ENCODE measurements around the gene SF1.
A peak's percentile ranks its signal among the peaks of the same experiment; 100 is the strongest.

Gene SF1

DNA sequence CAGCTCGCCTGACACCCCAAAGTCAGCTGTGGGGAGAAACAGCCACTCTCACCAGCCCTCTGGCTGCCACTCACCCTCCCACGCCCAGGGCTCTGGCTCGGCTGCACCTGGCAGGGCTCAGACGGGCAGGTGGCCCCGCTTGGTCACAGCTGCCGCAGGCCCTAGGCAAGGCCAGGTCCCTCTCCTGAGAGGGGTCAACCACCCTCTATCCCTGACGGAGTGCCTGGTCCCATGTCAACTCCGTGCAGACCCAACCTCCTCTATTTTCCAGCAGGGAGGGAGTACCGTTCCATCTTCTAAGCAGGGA is 22.8 kb upstream of the SF1 start:
- DNase-seq = no peak

DNA sequence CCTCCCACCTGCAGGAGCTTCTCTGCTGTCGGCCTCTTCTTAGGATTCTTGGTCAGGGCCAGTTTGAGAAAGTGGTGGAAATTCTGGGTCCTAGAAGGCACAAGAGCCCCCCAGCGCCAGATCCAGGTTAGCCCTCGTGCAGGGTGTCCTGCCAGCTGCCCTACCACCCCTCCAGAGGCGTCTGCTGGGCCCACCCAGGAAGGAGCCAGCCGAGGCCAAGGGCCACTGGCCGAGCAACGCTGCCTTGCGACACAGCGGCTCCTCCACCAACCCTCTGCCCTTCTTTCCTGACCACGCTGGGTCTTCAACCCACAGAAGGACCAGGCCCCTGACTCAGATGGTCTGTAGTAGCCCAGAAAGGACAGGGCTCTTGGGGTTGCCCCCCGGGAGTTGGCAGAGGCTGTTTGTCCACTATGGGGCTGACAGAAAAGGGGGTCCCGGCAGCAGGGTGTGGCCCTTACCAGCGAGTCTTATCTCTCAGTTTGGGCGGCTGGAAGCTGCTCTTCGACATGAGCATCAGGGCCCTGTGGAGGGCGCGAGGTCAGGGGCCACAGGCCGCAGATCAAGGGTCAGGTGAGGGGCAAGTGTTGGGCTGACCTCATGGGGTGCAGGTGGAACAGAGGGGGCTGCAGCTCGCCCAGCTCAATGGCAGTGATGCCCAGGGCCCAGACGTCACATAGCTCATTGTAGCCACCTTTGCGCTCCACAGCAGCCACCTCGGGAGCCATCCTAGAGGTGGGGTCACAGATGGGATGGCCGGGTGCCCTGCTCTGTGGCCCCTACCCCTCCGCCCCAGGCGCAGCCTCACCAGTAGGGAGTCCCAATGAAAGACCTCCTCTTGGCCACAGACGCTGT is 22.2 kb upstream of the SF1 start:
- no peak for DNase-seq

DNA sequence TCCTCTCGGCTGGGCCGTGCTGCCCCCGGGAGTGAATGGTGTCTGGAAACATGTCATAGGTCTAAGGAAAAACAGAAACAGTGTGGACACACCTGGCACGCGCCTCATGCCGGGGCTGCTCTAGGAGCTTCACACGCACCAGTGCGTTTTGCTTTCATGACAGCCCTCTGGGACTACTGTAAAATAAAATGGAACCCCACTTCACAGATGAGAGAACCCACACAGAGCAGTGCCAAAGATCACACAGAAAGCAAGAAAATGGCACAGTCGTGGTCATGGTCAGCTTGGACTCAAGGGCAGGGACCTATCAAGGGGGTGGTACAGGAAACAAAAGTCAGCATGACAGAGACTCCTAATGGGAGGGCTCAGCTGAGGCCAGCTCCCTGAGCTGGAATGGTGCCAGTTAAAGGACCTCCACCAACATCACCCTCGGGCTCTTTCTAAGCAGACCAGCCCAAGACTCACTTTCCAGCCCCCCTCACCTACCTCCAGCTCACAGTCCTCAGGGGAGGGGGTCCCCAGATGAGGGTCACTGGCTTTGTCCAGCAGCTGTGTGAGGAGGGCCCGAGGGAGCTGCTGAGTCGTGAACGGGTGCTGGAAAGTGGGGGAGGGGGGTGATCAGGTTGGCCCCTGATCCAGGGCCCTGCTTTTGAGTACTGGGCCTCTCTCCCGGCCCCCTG is 21.4 kb upstream of the SF1 start:
- no peak for DNase-seq

DNA sequence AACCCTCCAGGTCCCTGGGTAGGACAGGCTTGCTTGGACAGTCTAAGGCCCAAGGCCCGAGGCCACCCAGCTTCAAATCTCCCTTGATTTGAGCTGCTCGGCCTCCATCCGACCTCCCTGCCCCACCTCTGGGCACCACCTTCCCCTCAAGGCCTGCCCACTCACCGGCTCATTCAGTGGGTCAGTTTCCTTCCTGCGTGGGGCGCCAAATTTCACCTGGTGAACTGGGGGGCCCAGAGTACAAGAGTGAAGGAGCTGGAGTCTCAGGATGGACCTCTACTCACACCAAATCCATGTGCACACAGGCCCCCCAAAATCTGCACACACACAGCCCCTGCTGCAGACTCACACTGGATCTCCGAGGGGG is 20.9 kb upstream of the SF1 start:
- no peak for DNase-seq

DNA sequence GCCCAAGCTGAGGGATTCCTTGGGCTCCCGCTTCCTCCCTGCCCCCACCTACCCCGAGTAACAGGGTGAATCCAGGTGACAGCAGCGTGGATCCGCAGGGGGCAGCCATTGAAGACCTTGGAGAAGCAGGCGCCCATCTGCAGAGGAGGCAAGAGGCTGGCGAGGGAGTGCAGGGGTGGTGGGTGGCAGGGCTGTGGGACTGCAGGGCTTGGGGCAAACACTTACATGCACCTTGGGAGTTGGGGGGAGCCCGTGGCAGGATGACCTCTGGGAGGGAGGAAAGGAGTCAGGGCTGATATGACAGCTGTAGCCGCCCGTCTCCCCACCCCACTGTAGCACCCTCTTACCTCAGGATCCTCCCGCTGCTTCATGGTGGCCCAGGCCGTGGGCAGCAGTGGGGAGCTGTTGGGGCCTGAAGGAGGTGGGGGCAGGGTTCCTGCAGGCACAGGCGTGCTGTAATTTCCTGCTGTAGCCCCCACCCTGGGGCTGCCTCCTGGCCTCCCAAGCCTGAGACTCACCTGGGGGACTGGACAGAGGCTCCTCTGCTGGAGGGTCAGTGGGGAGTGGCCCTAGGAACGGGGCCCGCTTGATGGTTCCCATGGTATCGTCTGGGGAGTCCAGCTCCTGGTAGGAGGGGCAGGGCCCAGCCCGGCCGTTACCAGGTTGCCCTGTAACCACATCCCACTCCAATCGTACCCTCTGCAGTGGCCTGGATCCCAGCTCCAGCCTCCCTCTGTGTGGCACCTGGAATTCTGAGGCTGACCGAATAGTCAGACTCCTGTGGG is 18.6 kb upstream of the SF1 start:
- DNase-seq = no peak

DNA sequence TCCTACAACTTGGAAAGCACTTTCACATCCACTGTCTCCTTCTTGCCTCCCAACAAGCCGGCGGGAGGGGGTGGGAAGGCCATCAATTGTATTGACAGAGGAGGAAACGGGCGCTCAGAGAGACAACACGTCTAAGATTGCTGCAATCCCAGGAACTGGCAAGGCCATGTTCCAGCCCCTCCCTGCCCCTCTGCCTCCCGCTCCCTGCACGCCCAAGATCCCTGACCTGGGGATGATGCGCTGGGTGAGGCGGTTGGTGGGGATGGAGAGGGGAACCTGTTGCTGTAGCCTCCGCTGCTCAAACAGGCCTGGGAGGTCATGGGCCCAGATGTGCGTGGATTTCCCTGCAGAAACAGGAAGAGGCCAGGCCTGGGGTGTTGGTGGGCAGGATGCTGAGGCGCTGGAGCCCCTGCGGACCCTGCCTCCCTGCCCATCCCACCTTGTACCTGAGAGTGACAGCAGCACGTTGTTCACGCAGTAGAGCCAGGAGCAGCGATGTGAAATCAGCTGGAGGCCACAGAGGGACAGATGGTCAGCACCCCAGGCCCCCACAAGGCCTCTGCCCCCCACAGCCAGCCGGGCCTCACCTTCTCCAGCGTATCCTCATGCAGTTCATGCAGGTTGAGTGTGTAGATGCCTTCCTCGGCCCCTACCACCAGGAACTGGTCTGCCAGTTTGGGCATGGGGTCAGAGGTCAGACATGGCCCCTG is 17.9 kb upstream of the SF1 start:
- DNase-seq = no peak

DNA sequence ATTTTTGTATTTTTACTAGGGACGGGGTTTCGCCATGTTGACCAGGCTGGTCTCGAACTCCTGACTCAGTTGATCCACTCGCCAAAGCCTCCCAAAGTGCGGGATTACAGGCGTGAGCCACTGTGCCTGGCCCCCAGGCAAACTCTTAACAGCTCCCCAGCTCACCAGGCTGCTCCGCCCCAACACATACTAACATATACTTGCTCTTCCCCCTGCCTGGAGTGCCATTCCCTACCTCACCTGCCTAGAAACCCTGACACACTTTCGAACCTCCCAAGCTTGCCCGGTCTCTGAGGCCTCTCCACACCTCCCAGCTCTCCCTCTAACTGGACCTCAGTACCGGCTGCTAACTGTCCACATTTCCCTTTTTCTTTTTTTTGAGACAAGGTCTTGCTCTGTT is 16.2 kb upstream of the SF1 start:
- no peak for DNase-seq

DNA sequence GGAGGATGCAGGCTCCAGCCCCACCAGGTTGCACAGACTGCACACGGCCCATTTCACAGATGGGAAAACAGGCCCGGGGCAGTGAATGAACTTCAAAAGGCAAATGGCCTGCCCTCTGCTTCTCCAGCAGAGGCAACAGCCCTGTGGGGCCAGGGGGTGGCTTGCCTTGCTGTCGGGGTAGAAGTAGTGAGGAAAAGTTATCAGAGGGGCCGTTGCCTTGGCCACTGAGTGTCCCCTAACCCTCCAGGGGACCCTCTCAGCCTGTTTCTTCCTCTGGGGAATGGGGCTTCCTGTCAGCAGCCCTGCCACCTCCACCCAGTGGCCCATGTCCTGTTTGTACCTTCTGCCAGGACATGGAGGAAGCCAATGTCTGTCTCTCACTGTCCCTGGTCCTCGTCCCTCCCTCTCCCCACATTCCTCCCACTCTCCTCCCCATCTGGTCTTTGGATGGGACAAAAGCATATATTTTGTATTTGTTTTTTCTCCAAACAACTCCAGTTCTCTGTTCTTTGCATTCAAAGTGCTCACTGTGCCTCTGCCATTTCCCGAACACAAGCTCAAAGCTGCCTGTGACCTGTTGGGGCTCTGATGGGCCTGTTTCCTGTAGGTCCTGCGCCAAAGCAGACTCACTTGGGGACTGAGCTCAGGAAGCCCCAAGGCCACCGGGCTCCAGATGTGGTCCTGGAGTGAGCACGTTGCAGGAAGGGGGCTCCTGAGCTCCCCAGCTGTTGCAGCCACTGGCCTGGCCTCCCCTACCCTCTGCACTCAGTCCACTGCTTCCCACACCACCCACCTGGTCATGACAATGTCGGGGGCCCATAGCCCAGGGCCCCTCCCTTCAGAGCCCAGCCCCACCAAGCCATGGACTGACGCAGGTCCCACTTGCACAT is 15.2 kb upstream of the SF1 start:
- DNase-seq = no peak

DNA sequence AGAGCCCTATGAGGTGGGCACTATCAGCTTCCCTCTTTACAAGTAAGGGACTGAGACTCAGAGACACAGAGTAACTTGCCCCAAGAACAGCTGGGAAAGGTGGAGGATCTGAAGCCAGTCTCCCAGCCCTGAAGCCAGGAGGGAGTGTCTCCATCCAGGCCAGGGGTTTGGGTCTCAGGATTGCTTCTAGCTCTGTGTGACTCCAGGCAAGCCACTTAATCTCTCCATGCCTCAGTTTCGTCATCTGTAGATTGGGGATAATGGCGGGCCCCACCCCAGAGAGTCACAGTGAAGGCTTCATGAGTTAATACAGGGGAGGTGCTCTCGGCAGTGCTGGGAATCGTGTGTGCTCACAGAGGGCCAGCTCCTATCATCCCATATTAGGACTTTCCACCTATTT is 14.1 kb upstream of the SF1 start:
- DNase-seq = no peak

DNA sequence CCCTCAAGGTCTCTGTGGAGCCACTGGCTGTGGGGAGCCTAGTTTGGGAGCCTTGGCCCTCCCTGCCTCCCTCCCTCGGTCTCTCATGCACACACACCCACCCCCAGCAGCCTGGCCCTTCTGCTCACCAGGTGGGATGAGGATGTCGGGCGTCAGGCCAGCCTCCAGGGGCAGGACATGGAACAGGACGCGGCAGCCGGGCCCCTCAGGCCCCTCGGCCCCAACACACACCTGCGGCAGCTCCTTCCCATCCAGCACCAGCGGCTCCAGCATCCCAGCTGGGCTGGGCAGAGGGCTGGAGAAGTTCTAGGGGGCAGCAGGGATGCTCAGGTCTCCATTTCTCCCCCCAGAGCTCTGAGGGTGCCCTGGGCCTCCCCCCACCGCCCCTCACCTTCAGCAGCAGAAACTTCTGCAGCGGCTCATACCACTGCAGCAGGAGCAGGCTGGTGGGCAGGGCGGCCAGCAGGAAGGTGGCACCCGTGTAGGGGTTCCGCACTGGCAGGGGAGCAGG is 13.5 kb upstream of the SF1 start:
- no peak for DNase-seq

DNA sequence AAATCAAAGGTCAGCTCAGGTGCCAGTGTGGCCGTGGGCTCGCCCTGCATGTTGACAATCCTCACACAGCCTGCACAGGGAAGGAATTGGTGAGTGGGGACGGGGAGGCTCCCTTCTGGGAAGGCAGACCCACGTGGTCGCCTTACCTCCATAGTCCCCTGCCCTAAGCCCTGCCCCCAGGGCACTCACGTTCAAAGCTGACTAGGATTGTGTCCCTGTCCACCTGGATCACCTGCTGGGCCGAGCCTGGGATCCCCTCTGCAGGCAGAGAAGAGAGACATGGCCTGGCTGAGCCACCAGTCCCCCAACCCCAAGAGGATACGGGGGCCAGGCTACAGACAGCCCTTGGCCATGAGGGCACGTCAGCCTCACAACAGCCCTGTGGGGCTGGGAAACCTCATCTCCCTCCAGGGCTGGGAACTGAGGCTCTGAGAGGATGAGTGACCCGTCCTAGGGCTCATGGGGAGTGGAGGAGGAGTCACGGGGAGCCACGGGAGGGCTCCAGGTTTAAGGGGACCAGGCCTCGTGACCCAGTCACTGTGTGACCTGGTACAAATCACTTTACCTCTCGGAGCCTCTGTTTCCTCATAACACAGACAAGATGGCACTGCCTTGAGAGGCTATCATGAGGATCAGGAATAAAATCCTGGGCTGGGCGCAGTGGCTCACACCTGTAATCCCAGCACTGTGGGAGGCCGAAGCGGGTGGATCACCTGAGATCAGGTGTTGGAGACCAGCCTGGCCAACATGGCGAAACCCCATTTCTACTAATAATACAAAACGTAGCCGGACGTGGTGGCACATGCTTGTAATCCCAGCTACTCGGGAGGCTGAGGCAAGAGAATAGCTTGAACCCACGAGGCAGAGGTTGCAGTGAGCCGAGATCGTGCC is 12.1 kb upstream of the SF1 start:
- DNase-seq = no peak

DNA sequence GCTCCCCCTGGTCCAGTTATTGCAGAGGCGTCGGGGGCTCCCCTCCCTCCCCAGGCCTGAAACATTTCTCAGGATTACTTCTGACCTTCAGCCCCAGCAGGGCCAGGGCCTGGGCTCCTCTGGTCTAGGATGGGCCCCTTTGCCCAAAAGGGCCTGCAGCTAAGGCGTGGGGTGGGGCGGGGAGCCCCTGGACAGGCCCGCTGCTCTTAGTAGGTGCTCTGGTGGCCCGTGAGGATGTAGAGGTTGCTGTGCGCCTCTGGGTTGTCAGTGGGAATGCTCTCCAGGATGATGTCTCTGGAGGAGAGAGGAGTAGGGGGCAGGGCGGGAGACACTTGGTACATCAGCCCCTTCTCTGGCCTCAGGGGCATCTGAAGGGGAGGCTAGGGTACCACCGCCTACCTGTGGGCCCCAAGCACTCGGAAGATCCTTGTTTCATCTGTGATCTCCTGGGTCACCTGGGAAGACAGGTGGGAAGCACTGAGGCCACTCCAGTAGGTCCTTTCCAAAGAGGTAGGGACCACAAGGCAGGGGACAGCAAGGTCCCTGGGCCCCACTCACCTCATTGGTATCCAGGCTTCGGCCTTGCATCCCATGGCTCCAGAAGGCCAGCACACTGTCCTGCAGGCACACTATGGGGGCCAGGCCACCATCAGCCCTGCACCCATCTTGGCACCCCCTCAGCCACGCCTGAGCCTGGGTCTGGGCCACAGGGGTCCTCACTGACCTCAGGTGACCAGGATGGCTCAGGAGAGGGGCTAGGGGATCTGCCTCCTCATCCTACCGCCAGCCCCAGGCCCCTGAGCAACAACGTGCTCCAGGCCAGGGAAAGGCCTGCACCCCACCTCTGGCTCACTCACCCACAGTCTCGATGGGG is 11.2 kb upstream of the SF1 start:
- no peak for DNase-seq

DNA sequence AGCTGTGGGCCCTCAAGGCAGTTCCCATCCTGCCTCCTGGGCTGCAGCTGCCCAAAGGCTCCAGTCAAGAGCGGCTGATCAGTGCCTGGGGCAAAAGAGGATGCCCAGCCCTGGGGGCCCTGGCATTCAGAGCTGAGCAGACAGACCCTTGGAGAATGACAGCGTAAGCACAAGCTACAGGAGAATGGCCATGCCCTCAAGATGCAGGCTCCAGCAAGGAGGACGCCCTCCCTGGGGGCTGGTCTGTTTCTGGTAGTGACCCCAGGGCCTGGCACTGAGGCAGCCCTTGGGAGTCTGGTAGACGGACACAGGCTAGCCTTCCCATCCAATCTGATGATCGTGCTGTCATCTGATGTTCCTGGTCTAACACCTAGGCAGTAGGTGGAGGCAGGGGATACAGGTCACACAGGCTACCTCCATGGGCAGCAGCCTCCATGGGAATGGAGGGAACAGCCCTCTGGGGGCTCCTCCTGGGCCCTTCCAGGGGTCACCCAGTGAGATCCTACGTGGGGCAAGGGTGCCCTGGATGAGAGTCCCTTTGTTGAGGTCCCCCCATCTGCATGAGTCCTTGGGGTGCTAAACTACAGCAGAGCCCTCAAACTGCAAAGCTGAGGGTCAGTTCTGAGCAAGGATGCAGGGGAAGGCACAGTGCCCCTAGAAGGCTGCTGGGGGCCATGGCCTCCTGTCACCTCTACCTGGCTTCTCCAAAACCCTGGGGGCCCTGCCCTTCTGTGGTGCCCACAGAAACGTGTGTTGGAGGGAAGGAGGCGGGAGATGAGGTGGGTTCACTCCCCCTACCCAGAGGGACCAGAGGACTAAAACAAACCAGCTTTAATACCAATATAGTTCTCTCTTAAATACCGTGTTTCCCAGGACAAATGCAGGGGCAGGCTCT is 10.2 kb upstream of the SF1 start:
- DNase-seq = no peak

DNA sequence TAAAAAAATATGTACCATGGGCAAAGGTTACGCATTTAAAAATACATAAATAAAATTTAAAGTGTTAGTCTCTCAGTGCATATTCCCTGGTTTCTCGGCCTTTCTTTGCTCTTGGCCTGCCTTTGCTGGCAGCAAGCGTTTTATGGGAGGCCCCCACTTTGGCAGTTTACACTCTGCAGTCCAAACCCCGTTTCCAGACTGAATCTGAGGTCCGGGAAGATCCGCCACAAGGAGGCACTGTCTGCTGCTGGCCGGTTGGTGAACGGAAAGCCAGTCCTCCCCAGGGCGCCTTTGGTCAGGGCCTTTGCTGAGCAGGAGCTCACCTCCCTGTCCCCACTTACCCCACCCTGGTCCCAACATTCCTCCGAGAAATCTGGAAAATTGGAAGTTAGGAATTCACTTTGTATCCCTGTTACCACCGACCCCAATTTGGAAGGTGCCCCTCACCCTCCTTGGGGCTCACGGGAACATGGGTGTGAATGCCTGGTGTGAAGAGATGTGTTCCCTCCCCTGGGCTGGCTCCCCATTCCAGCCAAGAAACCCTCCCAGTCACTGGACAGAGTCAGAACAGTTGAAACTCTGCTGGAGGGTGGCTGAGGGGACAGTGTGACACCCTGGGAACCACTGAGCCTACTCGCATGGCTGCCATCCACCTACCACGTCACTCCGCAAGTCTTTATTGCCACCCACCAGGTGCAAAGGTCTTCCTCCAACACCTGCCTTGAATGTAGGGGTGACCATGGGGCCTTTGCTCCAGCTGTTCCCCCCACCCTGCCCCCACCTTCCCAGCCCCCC is 9.4 kb upstream of the SF1 start:
- DNase-seq = peak; percentile 69

DNA sequence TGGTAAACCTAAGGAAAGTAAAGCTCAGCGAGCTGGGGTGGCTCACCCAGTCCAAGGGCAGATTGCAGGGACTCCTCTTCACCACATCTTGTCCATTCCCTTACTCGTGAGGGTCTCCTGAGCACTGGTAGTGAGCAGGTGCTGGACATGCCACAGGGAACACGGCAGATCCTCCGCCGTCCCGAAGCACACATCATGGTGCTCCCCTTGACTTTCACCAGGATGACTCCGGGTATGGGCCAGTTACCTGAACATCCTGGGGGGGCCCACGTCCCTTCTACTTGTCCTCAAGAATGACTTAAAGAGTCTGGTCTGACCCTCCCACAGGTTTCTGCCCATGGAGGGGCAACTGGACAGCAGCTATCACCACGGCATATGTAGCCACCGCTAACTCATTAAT is 8.0 kb upstream of the SF1 start:
- DNase-seq = no peak

DNA sequence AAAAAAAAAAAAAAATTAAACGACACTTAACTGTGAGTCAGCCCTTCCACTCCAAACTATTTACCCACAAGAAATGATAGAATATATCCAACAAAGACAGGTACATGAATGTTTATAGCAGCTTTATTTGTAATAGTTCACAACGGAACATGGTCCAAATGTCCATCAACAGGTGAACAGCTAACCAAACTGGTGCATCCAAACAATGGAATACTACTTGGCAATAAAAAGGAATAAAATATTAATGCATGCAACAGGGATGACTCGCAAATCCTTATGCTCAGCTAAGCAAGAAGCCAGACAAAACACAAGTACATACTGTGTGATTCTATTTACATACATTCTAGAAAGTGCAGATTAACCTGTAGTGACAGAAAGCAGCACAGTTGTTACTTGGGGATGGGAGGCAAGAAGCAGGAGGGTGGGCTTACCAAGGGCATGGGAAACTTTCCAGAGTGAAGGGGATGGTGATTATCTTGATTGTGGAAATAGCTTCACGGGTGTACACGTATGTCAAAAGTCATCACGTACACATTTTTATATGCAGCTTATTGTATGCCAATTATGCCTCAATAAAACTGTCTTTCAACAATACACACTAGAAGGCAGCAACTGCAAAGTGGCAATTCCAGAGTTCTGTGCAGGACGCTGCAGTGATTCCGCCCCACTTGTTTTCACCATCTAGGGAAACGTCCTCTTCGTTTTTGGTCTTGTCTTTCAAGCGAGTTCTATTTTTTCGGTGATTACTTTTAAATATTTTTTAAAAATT is 6.7 kb upstream of the SF1 start:
- DNase-seq = no peak

DNA sequence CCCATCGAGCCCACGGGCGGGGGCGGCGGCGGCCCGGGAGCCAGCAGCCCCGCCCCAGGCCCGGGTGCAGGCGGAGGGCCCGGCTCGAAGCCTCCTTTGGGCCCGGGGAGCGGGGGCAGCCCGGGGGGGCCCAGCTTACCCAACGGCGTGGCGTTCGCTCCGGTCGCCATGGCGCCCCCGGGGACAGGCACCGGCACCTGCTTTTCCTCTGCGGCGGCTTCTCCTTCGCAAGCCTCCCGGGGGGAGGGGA is 194 bp downstream of the SF1 start:
- DNase-seq = no peak

All from suppressor macrophage treated with lipopolysaccharide for 4 hours (primary cell).